Femur (tissue), 1 donor: ENCODE measurements around the gene CHMP3.
A peak's percentile ranks its signal among the peaks of the same experiment; 100 is the strongest.
"Not testable (repeated sequence)": the region's sequence is repeated elsewhere in the genome, so short reads cannot be mapped to it uniquely, and the experiment has no call there.

Experiments
- DNase-seq: peaks from one replicate; pipeline ENCODE4 v3.0.0-alpha.2; 2017

The CHMP3 gene

GRCh38 chr2:86500325-86501083 lies 62.7 kb downstream of the CHMP3 start:
- no peak for DNase-seq

GRCh38 chr2:86499326-86499725 lies 63.9 kb downstream of the CHMP3 start:
- DNase-seq = no peak

- no peak for DNase-seq
Measured at GRCh38 chr2:86498468-86499260, 64.6 kb downstream of the CHMP3 start.

GRCh38 chr2:86496391-86496790 lies 66.9 kb downstream of the CHMP3 start:
- not testable (repeated sequence) for DNase-seq

- no peak for DNase-seq
Measured at GRCh38 chr2:86492048-86492453, 71.2 kb downstream of the CHMP3 start.

GRCh38 chr2:86491088-86491487 lies 72.2 kb downstream of the CHMP3 start:
- DNase-seq = no peak

GRCh38 chr2:86490245-86490644 lies 73.0 kb downstream of the CHMP3 start:
- DNase-seq = no peak

- no peak for DNase-seq
Measured at GRCh38 chr2:86489542-86489941, 73.7 kb downstream of the CHMP3 start.

GRCh38 chr2:86488561-86489250 lies 74.5 kb downstream of the CHMP3 start:
- no peak for DNase-seq

GRCh38 chr2:86487062-86487461 lies 76.2 kb downstream of the CHMP3 start:
- DNase-seq = no peak

- no peak for DNase-seq
Measured at GRCh38 chr2:86485802-86486201, 77.4 kb downstream of the CHMP3 start.

- DNase-seq = no peak
Measured at GRCh38 chr2:86485103-86485502, 78.1 kb downstream of the CHMP3 start.

GRCh38 chr2:86484385-86484784 lies 78.9 kb downstream of the CHMP3 start:
- no peak for DNase-seq

- DNase-seq = no peak
Measured at GRCh38 chr2:86482034-86482433, 81.2 kb downstream of the CHMP3 start.

- peak; percentile 74 for DNase-seq
Measured at GRCh38 chr2:86480105-86480504, 83.1 kb downstream of the CHMP3 start.

GRCh38 chr2:86477349-86477748 lies 85.9 kb downstream of the CHMP3 start:
- no peak for DNase-seq

GRCh38 chr2:86476918-86477317 lies 86.3 kb downstream of the CHMP3 start:
- DNase-seq = no peak

GRCh38 chr2:86476092-86476491 lies 87.2 kb downstream of the CHMP3 start:
- no peak for DNase-seq

GRCh38 chr2:86471637-86472036 lies 91.6 kb downstream of the CHMP3 start:
- DNase-seq = no peak

GRCh38 chr2:86470890-86471289 lies 92.4 kb downstream of the CHMP3 start:
- no peak for DNase-seq

GRCh38 chr2:86468162-86469033 lies 94.8 kb downstream of the CHMP3 start:
- DNase-seq = no peak

GRCh38 chr2:86466306-86466705 lies 96.9 kb downstream of the CHMP3 start:
- DNase-seq = no peak

- peak; percentile 69 for DNase-seq
Measured at GRCh38 chr2:86464652-86465051, 98.6 kb downstream of the CHMP3 start.
